ENCODE results near the gene CUEDC1.

GRCh38 chr17:57971572-57971971 lies 16.4 kb upstream of the CUEDC1 start:
- TF ChIP-seq, protein P1, sequence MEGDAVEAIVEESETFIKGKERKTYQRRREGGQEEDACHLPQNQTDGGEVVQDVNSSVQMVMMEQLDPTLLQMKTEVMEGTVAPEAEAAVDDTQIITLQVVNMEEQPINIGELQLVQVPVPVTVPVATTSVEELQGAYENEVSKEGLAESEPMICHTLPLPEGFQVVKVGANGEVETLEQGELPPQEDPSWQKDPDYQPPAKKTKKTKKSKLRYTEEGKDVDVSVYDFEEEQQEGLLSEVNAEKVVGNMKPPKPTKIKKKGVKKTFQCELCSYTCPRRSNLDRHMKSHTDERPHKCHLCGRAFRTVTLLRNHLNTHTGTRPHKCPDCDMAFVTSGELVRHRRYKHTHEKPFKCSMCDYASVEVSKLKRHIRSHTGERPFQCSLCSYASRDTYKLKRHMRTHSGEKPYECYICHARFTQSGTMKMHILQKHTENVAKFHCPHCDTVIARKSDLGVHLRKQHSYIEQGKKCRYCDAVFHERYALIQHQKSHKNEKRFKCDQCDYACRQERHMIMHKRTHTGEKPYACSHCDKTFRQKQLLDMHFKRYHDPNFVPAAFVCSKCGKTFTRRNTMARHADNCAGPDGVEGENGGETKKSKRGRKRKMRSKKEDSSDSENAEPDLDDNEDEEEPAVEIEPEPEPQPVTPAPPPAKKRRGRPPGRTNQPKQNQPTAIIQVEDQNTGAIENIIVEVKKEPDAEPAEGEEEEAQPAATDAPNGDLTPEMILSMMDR (IDR thresholded peaks at IDR 0.05): no peak
- TF ChIP-seq EP300 (IDR thresholded peaks at IDR 0.05) (no peak), SREBF2 (IDR thresholded peaks at IDR 0.05) (no peak), POLR2A (IDR thresholded peaks at IDR 0.05; ENCODE audit: low read length) (no peak)
